Measurements from ENCODE around the gene ARF5.
A peak's percentile ranks its signal among the peaks of the same experiment; 100 is the strongest.

Gene ARF5

GRCh38 chr7:127578036-127578684 is 10.1 kb upstream of the ARF5 start:
- no peaks in the 10 kb centered on the region for H3K36me3 ChIP-seq (ENCODE audit: control insufficient read depth, insufficient read depth, low read length)
- no peak overlapping the region for H3K56ac ChIP-seq (ENCODE audit: low read length)

GRCh38 chr7:127578711-127579275 is 9.4 kb upstream of the ARF5 start:
- no peak overlapping the region for H3K4me2 ChIP-seq (ENCODE audit: low read length)
- no peak overlapping the region for H3K23ac ChIP-seq (ENCODE audit: low read length)
- H3K27ac ChIP-seq (ENCODE audit: low read depth, low read length) = no peak overlapping the region
- DNase-seq = no peak
- no peak overlapping the region for H3K18ac ChIP-seq (ENCODE audit: low read length)
- H3K4ac ChIP-seq (ENCODE audit: low read depth, low read length) = no peak overlapping the region
- no peak overlapping the region for H3K4me3 ChIP-seq (ENCODE audit: low read length)
- H4K8ac ChIP-seq (ENCODE audit: low read depth, low read length) = no peak overlapping the region
- peaks cover 5% of the 10 kb centered on the region for H3K79me2 ChIP-seq (ENCODE audit: control insufficient read depth, insufficient read depth, low read length)
- peaks cover 14% of the 10 kb centered on the region for H3K79me1 ChIP-seq (ENCODE audit: low read length)
- H4K5ac ChIP-seq (ENCODE audit: low read length) = no peak overlapping the region
- H2AK5ac ChIP-seq (ENCODE audit: low read length) = no peak overlapping the region
- no peak overlapping the region for H2BK15ac ChIP-seq (replicated peaks; ENCODE audit: low read depth)
- no peaks in the 10 kb centered on the region for H3K27me3 ChIP-seq (ENCODE audit: insufficient read depth, low read length, poor library complexity)
- no peak overlapping the region for H2BK120ac ChIP-seq (ENCODE audit: low read depth, low read length)
- no peak overlapping the region for H3K9ac ChIP-seq (ENCODE audit: low read length)
- no CpG with 5 or more reads among the region's 4 CpGs for WGBS (ENCODE audit: extremely low coverage, insufficient coverage, low lambda C conversion rate)
- no peaks in the 10 kb centered on the region for H3K4me1 ChIP-seq (ENCODE audit: control insufficient read depth, low read depth, low read length)
- no peaks in the 10 kb centered on the region for H3K36me3 ChIP-seq (ENCODE audit: control insufficient read depth, insufficient read depth, low read length)
- H3K56ac ChIP-seq (ENCODE audit: low read length) = no peak overlapping the region
- no peak overlapping the region for H2BK5ac ChIP-seq (ENCODE audit: low read length)

More at GRCh38 chr7:127578036-127578684, 10.1 kb upstream of the ARF5 start:
- Histone ChIP-seq H3K4me3 (ENCODE audit: low read length) (no peak overlapping the region), H2BK5ac (ENCODE audit: low read length) (no peak overlapping the region), H3K4me2 (ENCODE audit: low read length) (no peak overlapping the region), H4K8ac (ENCODE audit: low read depth, low read length) (no peak overlapping the region), H2AK5ac (ENCODE audit: low read length) (no peak overlapping the region), H3K27ac (ENCODE audit: low read depth, low read length) (no peak overlapping the region), H3K27me3 (ENCODE audit: insufficient read depth, low read length, poor library complexity) (no peaks in the 10 kb centered on the region), H2BK15ac (replicated peaks; ENCODE audit: low read depth) (no peak overlapping the region), H4K5ac (ENCODE audit: low read length) (no peak overlapping the region), H3K79me1 (ENCODE audit: low read length) (peaks cover 9% of the 10 kb centered on the region), H3K9ac (ENCODE audit: low read length) (no peak overlapping the region), H3K4ac (ENCODE audit: low read depth, low read length) (no peak overlapping the region), H3K23ac (ENCODE audit: low read length) (no peak overlapping the region), H3K79me2 (ENCODE audit: control insufficient read depth, insufficient read depth, low read length) (peaks cover 1% of the 10 kb centered on the region), H2BK120ac (ENCODE audit: low read depth, low read length) (no peak overlapping the region), H3K4me1 (ENCODE audit: control insufficient read depth, low read depth, low read length) (no peaks in the 10 kb centered on the region), H3K18ac (ENCODE audit: low read length) (no peak overlapping the region)
- WGBS (ENCODE audit: extremely low coverage, insufficient coverage, low lambda C conversion rate) = no CpG with 5 or more reads among the region's 5 CpGs
- DNase-seq = peak; percentile 33

- Histone ChIP-seq H3K56ac (ENCODE audit: low read length) (no peak overlapping the region), H2BK5ac (ENCODE audit: low read length) (no peak overlapping the region), H3K4me2 (ENCODE audit: low read length) (no peak overlapping the region), H2BK120ac (ENCODE audit: low read depth, low read length) (no peak overlapping the region), H2AK5ac (ENCODE audit: low read length) (no peak overlapping the region), H3K18ac (ENCODE audit: low read length) (no peak overlapping the region), H2BK15ac (replicated peaks; ENCODE audit: low read depth) (no peak overlapping the region), H3K36me3 (ENCODE audit: control insufficient read depth, insufficient read depth, low read length) (no peaks in the 10 kb centered on the region), H3K4me1 (ENCODE audit: control insufficient read depth, low read depth, low read length) (peaks cover 3% of the 10 kb centered on the region), H3K79me1 (ENCODE audit: low read length) (peaks cover 23% of the 10 kb centered on the region), H4K5ac (ENCODE audit: low read length) (no peak overlapping the region), H3K79me2 (ENCODE audit: control insufficient read depth, insufficient read depth, low read length) (peaks cover 12% of the 10 kb centered on the region), H4K8ac (ENCODE audit: low read depth, low read length) (no peak overlapping the region), H3K4ac (ENCODE audit: low read depth, low read length) (no peak overlapping the region), H3K27me3 (ENCODE audit: insufficient read depth, low read length, poor library complexity) (no peaks in the 10 kb centered on the region), H3K9ac (ENCODE audit: low read length) (no peak overlapping the region), H3K27ac (ENCODE audit: low read depth, low read length) (no peak overlapping the region), H3K4me3 (ENCODE audit: low read length) (no peak overlapping the region), H3K23ac (ENCODE audit: low read length) (no peak overlapping the region)
- DNase-seq = no peak
Measured at GRCh38 chr7:127580612-127581011, 7.6 kb upstream of the ARF5 start.

GRCh38 chr7:127581716-127582115 is 6.5 kb upstream of the ARF5 start:
- Histone ChIP-seq H3K4me3 (ENCODE audit: low read length) (no peak overlapping the region), H3K23ac (ENCODE audit: low read length) (no peak overlapping the region)
- WGBS (ENCODE audit: extremely low coverage, insufficient coverage, low lambda C conversion rate) = no CpG with 5 or more reads among the region's 1 CpG

GRCh38 chr7:127582361-127582760 is 5.8 kb upstream of the ARF5 start:
- no peak overlapping the region for H2AK5ac ChIP-seq (ENCODE audit: low read length)
- H3K79me1 ChIP-seq (ENCODE audit: low read length) = peaks cover 23% of the 10 kb centered on the region
- H3K27me3 ChIP-seq (ENCODE audit: insufficient read depth, low read length, poor library complexity) = no peaks in the 10 kb centered on the region
- no peak overlapping the region for H3K4me3 ChIP-seq (ENCODE audit: low read length)
- H3K4me1 ChIP-seq (ENCODE audit: control insufficient read depth, low read depth, low read length) = peaks cover 3% of the 10 kb centered on the region
- no CpG with 5 or more reads among the region's 14 CpGs for WGBS (ENCODE audit: extremely low coverage, insufficient coverage, low lambda C conversion rate)
- no peaks in the 10 kb centered on the region for H3K36me3 ChIP-seq (ENCODE audit: control insufficient read depth, insufficient read depth, low read length)
- peaks cover 12% of the 10 kb centered on the region for H3K79me2 ChIP-seq (ENCODE audit: control insufficient read depth, insufficient read depth, low read length)
- H3K4ac ChIP-seq (ENCODE audit: low read depth, low read length) = no peak overlapping the region
- no peak overlapping the region for H2BK5ac ChIP-seq (ENCODE audit: low read length)
- H3K18ac ChIP-seq (ENCODE audit: low read length) = no peak overlapping the region
- H4K8ac ChIP-seq (ENCODE audit: low read depth, low read length) = no peak overlapping the region
- H4K5ac ChIP-seq (ENCODE audit: low read length) = no peak overlapping the region
- H3K27ac ChIP-seq (ENCODE audit: low read depth, low read length) = no peak overlapping the region
- H2BK120ac ChIP-seq (ENCODE audit: low read depth, low read length) = no peak overlapping the region
- no peak overlapping the region for H3K23ac ChIP-seq (ENCODE audit: low read length)
- no peak overlapping the region for H3K56ac ChIP-seq (ENCODE audit: low read length)
- H2BK15ac ChIP-seq (replicated peaks; ENCODE audit: low read depth) = no peak overlapping the region
- H3K9ac ChIP-seq (ENCODE audit: low read length) = no peak overlapping the region
- DNase-seq = no peak
- no peak overlapping the region for H3K4me2 ChIP-seq (ENCODE audit: low read length)

More at GRCh38 chr7:127581716-127582115, 6.5 kb upstream of the ARF5 start:
- DNase-seq = no peak
- Histone ChIP-seq H3K79me2 (ENCODE audit: control insufficient read depth, insufficient read depth, low read length) (peaks cover 12% of the 10 kb centered on the region), H3K4ac (ENCODE audit: low read depth, low read length) (no peak overlapping the region), H3K27me3 (ENCODE audit: insufficient read depth, low read length, poor library complexity) (no peaks in the 10 kb centered on the region), H3K56ac (ENCODE audit: low read length) (no peak overlapping the region), H2BK5ac (ENCODE audit: low read length) (no peak overlapping the region), H3K36me3 (ENCODE audit: control insufficient read depth, insufficient read depth, low read length) (no peaks in the 10 kb centered on the region), H2AK5ac (ENCODE audit: low read length) (no peak overlapping the region), H4K5ac (ENCODE audit: low read length) (no peak overlapping the region), H3K4me1 (ENCODE audit: control insufficient read depth, low read depth, low read length) (peaks cover 3% of the 10 kb centered on the region), H3K79me1 (ENCODE audit: low read length) (peaks cover 23% of the 10 kb centered on the region), H2BK15ac (replicated peaks; ENCODE audit: low read depth) (no peak overlapping the region), H3K27ac (ENCODE audit: low read depth, low read length) (no peak overlapping the region), H4K8ac (ENCODE audit: low read depth, low read length) (no peak overlapping the region), H2BK120ac (ENCODE audit: low read depth, low read length) (no peak overlapping the region), H3K18ac (ENCODE audit: low read length) (no peak overlapping the region), H3K9ac (ENCODE audit: low read length) (no peak overlapping the region), H3K4me2 (ENCODE audit: low read length) (no peak overlapping the region)

- Histone ChIP-seq H3K18ac (ENCODE audit: low read length) (no peak overlapping the region), H3K27me3 (ENCODE audit: insufficient read depth, low read length, poor library complexity) (no peaks in the 10 kb centered on the region), H4K8ac (ENCODE audit: low read depth, low read length) (no peak overlapping the region), H3K79me1 (ENCODE audit: low read length) (peaks cover 27% of the 10 kb centered on the region), H3K4ac (ENCODE audit: low read depth, low read length) (no peak overlapping the region), H2AK5ac (ENCODE audit: low read length) (no peak overlapping the region), H2BK120ac (ENCODE audit: low read depth, low read length) (no peak overlapping the region), H4K5ac (ENCODE audit: low read length) (no peak overlapping the region), H3K9ac (ENCODE audit: low read length) (peak overlapping the region; percentile 76), H3K56ac (ENCODE audit: low read length) (peak overlapping the region; percentile 76), H2BK15ac (replicated peaks; ENCODE audit: low read depth) (no peak overlapping the region), H3K36me3 (ENCODE audit: control insufficient read depth, insufficient read depth, low read length) (no peaks in the 10 kb centered on the region), H3K4me2 (ENCODE audit: low read length) (peak overlapping the region; percentile 63), H3K4me1 (ENCODE audit: control insufficient read depth, low read depth, low read length) (peaks cover 3% of the 10 kb centered on the region), H3K27ac (ENCODE audit: low read depth, low read length) (no peak overlapping the region), H3K79me2 (ENCODE audit: control insufficient read depth, insufficient read depth, low read length) (peaks cover 14% of the 10 kb centered on the region), H3K4me3 (ENCODE audit: low read length) (peak overlapping the region; percentile 70), H3K23ac (ENCODE audit: low read length) (no peak overlapping the region), H2BK5ac (ENCODE audit: low read length) (no peak overlapping the region)
- WGBS (ENCODE audit: extremely low coverage, insufficient coverage, low lambda C conversion rate) = no CpG with 5 or more reads among the region's 12 CpGs
- no peak for DNase-seq
Measured at GRCh38 chr7:127584648-127585043, 3.6 kb upstream of the ARF5 start.
